Measurements from ENCODE around the gene UBN1. TPM values are rescaled to one million over a fixed set of nuclear protein-coding genes. Genes with fewer than 3 reads are reported as not detected.

UBN1 gene
- total RNA-seq, 1 experiment from 2014 or later, result 33.3 TPM

DNA sequence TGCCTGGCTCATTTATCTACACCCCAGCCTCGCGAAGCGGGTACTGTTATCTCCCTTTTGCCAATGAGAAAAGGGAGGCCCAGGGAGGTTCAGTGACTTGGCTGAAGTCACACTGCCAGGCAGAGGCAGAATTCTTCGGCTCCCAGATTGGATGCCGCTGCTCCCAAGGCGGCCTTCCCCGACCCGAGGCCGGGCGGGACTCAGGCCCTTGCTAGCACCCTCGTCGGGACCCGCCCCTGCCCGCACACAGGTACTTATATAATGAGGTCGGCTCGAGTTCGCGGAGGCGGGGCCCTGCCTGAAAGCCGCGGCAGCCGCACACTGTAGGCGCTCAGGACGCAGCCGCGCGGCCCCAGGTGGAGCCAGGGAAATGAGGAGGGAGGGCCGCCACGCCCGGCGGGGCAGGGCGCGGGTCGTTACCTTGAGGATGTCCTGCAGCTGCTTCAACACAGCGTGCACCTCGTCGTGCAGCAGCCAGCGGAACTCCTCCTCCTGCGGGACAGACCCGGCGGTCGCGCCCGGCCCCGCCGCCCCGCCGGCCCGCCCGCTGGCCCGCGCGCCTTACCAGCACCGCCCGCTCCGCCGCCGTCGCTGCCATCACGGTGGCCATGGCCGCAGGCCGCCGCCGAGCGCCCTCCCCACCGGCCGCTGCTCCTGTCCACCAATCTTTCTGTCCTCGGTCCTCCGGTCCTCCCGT lies 45.2 kb upstream of the UBN1 start, which contains the start of gene ROGDI:
ROGDI (minus strand) TSS at position 672 of the 697 bp plus-strand sequence; CDS start at position 610, 62 bp downstream.
- peak within 1 kb of the TSS; percentile 27 for H3K27ac Mint-ChIP-seq (ENCODE audit: low read depth, unreplicated experiment)
- no peaks in the 10 kb centered on the region for H3K9me3 Mint-ChIP-seq (ENCODE audit: unreplicated experiment)
- ChIA-PET POLR2A (interaction anchor here (0.6 to 3.1 kb wide), 14 partner anchors 15 to 154 kb away, joined by 3 to 40 read pairs (median 5); partner anchors contain the start of genes ANKS3, DNAAF8, GLYR1 and NUDT16L1), CTCF (interaction anchor here (0.9 kb wide), 1 partner anchor 22 kb away, joined by 3 read pairs; no protein-coding TSS in a partner anchor)
- TF ChIP-seq, protein P1, sequence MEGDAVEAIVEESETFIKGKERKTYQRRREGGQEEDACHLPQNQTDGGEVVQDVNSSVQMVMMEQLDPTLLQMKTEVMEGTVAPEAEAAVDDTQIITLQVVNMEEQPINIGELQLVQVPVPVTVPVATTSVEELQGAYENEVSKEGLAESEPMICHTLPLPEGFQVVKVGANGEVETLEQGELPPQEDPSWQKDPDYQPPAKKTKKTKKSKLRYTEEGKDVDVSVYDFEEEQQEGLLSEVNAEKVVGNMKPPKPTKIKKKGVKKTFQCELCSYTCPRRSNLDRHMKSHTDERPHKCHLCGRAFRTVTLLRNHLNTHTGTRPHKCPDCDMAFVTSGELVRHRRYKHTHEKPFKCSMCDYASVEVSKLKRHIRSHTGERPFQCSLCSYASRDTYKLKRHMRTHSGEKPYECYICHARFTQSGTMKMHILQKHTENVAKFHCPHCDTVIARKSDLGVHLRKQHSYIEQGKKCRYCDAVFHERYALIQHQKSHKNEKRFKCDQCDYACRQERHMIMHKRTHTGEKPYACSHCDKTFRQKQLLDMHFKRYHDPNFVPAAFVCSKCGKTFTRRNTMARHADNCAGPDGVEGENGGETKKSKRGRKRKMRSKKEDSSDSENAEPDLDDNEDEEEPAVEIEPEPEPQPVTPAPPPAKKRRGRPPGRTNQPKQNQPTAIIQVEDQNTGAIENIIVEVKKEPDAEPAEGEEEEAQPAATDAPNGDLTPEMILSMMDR (IDR thresholded peaks at IDR 0.05; ENCODE audit: unreplicated experiment), result no peak
- H3K36me3 Mint-ChIP-seq (ENCODE audit: insufficient read depth, unreplicated experiment), result peaks cover 20% of the 10 kb centered on the region
- peak; percentile 77 for DNase-seq (ENCODE audit: unreplicated experiment)
- intact Hi-C loops (cut with micrococcal nuclease), result loop anchor here (2.0 kb wide), 2 partner anchors 35 to 155 kb away; partner anchors contain the start of gene ZNF500
- peaks cover 6% of the 10 kb centered on the region for H3K4me1 Mint-ChIP-seq (ENCODE audit: insufficient read depth, unreplicated experiment)
- H3K4me3 Mint-ChIP-seq (ENCODE audit: unreplicated experiment), result peak within 1 kb of the TSS; percentile 76
- no TSS peak for BruUV-seq (replicated peaks)
- no peaks in the 10 kb centered on the region for H3K27me3 Mint-ChIP-seq (ENCODE audit: insufficient read depth, unreplicated experiment)

DNA sequence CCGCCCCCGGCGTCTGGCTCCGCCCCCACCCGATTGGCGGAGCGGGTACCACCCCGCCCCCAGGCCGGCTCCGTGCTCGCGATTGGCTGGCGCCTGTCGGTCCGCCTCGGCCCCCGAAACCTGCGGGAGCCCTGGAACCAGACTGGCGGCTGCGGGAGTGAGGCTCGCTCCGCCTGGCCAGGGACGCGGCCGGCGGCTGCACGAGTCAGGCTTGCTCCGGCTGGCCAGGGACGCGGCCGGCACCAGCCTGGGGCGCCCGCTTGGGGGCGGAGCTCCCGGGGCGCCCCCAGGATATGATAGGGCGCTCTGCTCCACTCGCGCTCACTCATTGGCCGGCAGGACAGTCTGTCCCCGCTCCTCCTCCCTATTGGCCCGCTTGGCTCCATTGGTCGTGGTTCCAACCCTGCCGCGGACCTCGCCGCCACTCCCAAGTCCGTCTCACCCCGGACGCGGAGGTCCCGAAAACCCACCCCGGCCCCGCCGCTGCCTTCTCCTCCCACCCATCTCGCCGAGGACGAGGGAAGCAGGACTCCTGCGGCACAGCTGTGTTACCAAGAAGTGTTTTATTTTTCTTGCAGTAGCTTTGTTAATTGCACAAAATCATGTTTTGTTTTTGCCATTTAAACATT lies 44.5 kb upstream of the UBN1 start:
- peak overlapping the region; percentile 27 for H3K27ac Mint-ChIP-seq (ENCODE audit: low read depth, unreplicated experiment)
- CTCF ChIA-PET, result interaction anchor here (0.6 to 1.2 kb wide), 3 partner anchors 17 to 154 kb away, joined by 3 to 5 read pairs (median 4); no protein-coding TSS in a partner anchor
- POLR2A ChIA-PET, result interaction anchor here (0.6 to 3.1 kb wide), 18 partner anchors 8 to 153 kb away, joined by 3 to 40 read pairs (median 4); partner anchors contain the start of genes ANKS3, DNAAF8, GLYR1 and NUDT16L1

DNA sequence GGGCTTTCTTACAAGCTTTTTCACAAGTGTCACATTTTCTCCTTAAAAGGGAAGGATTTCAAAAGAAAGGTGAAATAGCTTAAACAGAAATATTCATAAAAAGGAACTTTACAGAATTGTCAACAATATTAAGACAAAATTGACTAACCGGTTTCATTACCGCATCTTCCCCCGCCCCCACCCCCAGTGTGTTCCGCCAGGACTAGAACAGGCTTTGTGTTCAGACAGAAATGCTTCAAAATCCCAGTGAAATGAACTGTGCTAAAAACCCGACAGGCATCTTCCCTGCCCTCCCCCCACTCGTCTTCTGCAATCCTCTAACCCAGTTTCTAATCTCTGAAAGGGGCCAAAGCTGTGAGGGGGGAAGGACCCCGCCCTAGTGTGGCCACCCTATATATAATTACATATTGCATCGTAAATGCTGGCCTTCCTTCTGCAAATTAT lies 43.9 kb upstream of the UBN1 start:
- CTCF ChIA-PET, result interaction anchor here (0.7 to 1.2 kb wide), 2 partner anchors 16 to 153 kb away, joined by 4 to 5 read pairs; no protein-coding TSS in a partner anchor
- Mint-ChIP-seq H3K36me3 (ENCODE audit: insufficient read depth, unreplicated experiment) (peaks cover 34% of the 10 kb centered on the region), H3K27me3 (ENCODE audit: insufficient read depth, unreplicated experiment) (no peaks in the 10 kb centered on the region), H3K4me3 (ENCODE audit: unreplicated experiment) (peak overlapping the region; percentile 76), H3K4me1 (ENCODE audit: insufficient read depth, unreplicated experiment) (peaks cover 6% of the 10 kb centered on the region), H3K9me3 (ENCODE audit: unreplicated experiment) (no peaks in the 10 kb centered on the region), H3K27ac (ENCODE audit: low read depth, unreplicated experiment) (no peak overlapping the region)
- BruUV-seq (replicated peaks), result TSS peak; percentile 74
- intact Hi-C loops (cut with micrococcal nuclease), result loop anchor here (2.0 kb wide), 2 partner anchors 37 to 153 kb away; partner anchors contain the start of gene ZNF500
- POLR2A ChIA-PET, result interaction anchor here (0.6 to 3.1 kb wide), 14 partner anchors 9 to 152 kb away, joined by 3 to 40 read pairs (median 4); partner anchors contain the start of genes ANKS3, DNAAF8, GLYR1 and NUDT16L1
- DNase-seq (ENCODE audit: unreplicated experiment), result no peak
- TF ChIP-seq, protein P1 (IDR thresholded peaks at IDR 0.05; ENCODE audit: unreplicated experiment), result no peak

More for the DNA sequence above, 44.5 kb upstream of the UBN1 start:
- H3K36me3 Mint-ChIP-seq (ENCODE audit: insufficient read depth, unreplicated experiment), result peaks cover 27% of the 10 kb centered on the region
- peak; percentile 92 for DNase-seq (ENCODE audit: unreplicated experiment)
- intact Hi-C loops (cut with micrococcal nuclease), result loop anchor here (2.0 kb wide), 2 partner anchors 36 to 154 kb away; partner anchors contain the start of gene ZNF500
- TF ChIP-seq, protein P1 (IDR thresholded peaks at IDR 0.05; ENCODE audit: unreplicated experiment), result no peak
- peaks cover 6% of the 10 kb centered on the region for H3K4me1 Mint-ChIP-seq (ENCODE audit: insufficient read depth, unreplicated experiment)
- no peaks in the 10 kb centered on the region for H3K9me3 Mint-ChIP-seq (ENCODE audit: unreplicated experiment)
- H3K27me3 Mint-ChIP-seq (ENCODE audit: insufficient read depth, unreplicated experiment), result no peaks in the 10 kb centered on the region
- BruUV-seq (replicated peaks), result no TSS peak
- H3K4me3 Mint-ChIP-seq (ENCODE audit: unreplicated experiment), result peak overlapping the region; percentile 76

Measured in MCF 10A (cell line).